Tibial artery (tissue), 4 donors: ENCODE results near the gene ABCA8.
A peak's percentile ranks its signal among the peaks of the same experiment; 100 is the strongest.

Experiments used
- DNase-seq, 2 donors: peaks; one replicate each; pipeline ENCODE4 v3.0.0-alpha.2; 2019
- H3K27ac ChIP-seq, 2 donors: fragments of 200-600 bp; sonication (generic) in 1 of 2; 1 replicate in 1 of 2; 2 replicates in 1 of 2; pipeline ENCODE4 v1.5.1; 2018 to 2019; ENCODE audit warnings: mild to moderate bottlenecking in 1 of 2
- H3K27me3 ChIP-seq, 2 donors: fragments of 200-600 bp; sonication (generic) in 1 of 2; one replicate each; pipeline versions ENCODE4 v1.5.1 to v1.6.0; 2016 to 2019
- H3K36me3 ChIP-seq, 3 donors: fragments of 200-600 bp; sonication (generic) in 2 of 3; one replicate each; pipeline ENCODE4 v1.5.1; 2016 to 2019; ENCODE audit warnings: mild to moderate bottlenecking in 2 of 3
- H3K4me1 ChIP-seq, 4 donors: fragments of 200-600 bp; sonication (generic) in 2 of 4; 1 replicate in 3 of 4; 2 replicates in 1 of 4; pipeline ENCODE4 v1.5.1; 2016 to 2019
- H3K4me3 ChIP-seq, 2 donors: fragments of 200-600 bp; sonication (generic) in 1 of 2; 1 replicate in 1 of 2; 2 replicates in 1 of 2; pipeline ENCODE4 v1.5.1; 2018 to 2019; ENCODE audit warnings: mild to moderate bottlenecking in 2 of 2
- H3K9me3 ChIP-seq, 3 donors: fragments of 200-600 bp; sonication (generic) in 1 of 3; one replicate each; pipeline ENCODE4 v1.5.1; 2016 to 2019
- CTCF ChIP-seq, 2 experiments: fragments of 200-600 bp in 1 of 2; fragments of 450-650 bp in 1 of 2; IDR thresholded peaks; one replicate each; pipeline ENCODE4 v1.5.1; 2017 to 2019; ENCODE audit warnings: antibody characterized with exemption in 2 of 2, mild to moderate bottlenecking in 1 of 2, moderate library complexity in 1 of 2
- intact Hi-C: fragments of 100-400 bp; cut with DNase I; formaldehyde crosslinking; loops from one replicate; pipeline ENCODE4 v1.15.0; 2023; ENCODE audit warnings: low total_unique reads

ABCA8 gene

GRCh38 chr17:68835071-68835470 lies 120.1 kb downstream of the ABCA8 start:
- no peak for DNase-seq
- intact Hi-C loops: no loop called here
- no peak overlapping the region for H3K4me3 ChIP-seq
- no peak for TF ChIP-seq CTCF (IDR thresholded peaks at IDR 0.05)
- H3K27ac ChIP-seq: no peak overlapping the region
- no peaks in the 10 kb centered on the region for H3K27me3 ChIP-seq
- H3K9me3 ChIP-seq: no peaks in the 10 kb centered on the region
- no peaks in the 10 kb centered on the region for H3K36me3 ChIP-seq
- no peaks in the 10 kb centered on the region for H3K4me1 ChIP-seq

GRCh38 chr17:68834328-68834836 lies 120.8 kb downstream of the ABCA8 start:
- no peaks in the 10 kb centered on the region for H3K4me1 ChIP-seq
- TF ChIP-seq CTCF (IDR thresholded peaks at IDR 0.05): no peak
- H3K27me3 ChIP-seq: no peaks in the 10 kb centered on the region
- no peaks in the 10 kb centered on the region for H3K9me3 ChIP-seq
- intact Hi-C loops: no loop called here
- no peak for DNase-seq
- no peak overlapping the region for H3K27ac ChIP-seq
- H3K4me3 ChIP-seq: no peak overlapping the region
- no peaks in the 10 kb centered on the region for H3K36me3 ChIP-seq

DNA sequence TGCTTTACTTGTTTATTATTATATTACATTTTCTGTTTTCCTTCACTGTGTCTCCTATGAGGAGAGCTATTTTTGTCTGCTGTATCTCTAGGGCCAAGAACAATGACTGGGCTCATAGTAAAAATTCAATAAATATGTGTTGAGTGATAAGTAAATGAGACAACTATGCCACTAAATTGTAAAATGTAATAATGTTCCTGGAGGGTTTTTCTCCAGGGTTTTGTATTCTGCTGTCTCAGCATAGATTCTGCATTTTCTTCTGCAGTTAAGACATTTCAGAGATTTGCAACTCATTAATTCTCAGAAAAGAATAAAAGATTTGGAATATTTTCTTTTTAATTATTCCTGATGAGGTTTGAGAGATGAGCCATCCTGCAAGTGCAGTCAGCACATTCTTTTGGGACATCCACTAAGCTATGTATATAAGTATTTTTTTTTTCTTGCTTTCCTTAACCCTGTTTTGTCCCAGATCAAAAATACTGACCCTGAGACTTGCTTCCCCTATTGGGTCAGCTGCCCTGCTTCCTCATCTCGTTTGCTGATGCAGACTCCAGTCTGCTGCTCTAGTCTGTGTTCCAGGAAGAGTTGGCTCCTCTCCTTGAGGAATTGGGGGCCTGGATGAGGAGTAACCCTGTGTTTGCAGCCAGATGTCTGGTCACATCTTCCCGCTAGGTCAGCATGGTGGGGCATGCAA lies 122.9 kb downstream of the ABCA8 start:
- no peak for TF ChIP-seq CTCF (IDR thresholded peaks at IDR 0.05)
- intact Hi-C loops: no loop called here
- Histone ChIP-seq H3K4me1 (no peaks in the 10 kb centered on the region), H3K9me3 (no peaks in the 10 kb centered on the region), H3K36me3 (no peaks in the 10 kb centered on the region), H3K27me3 (no peaks in the 10 kb centered on the region), H3K27ac (no peak overlapping the region), H3K4me3 (no peak overlapping the region)
- peak; percentile 48 to 63 for DNase-seq

GRCh38 chr17:68831170-68831569 lies 124.0 kb downstream of the ABCA8 start:
- H3K36me3 ChIP-seq: no peaks in the 10 kb centered on the region
- intact Hi-C loops: no loop called here
- H3K9me3 ChIP-seq: no peaks in the 10 kb centered on the region
- DNase-seq: no peak
- H3K27me3 ChIP-seq: no peaks in the 10 kb centered on the region
- H3K4me3 ChIP-seq: no peak overlapping the region
- no peaks in the 10 kb centered on the region for H3K4me1 ChIP-seq
- H3K27ac ChIP-seq: no peak overlapping the region
- no peak for TF ChIP-seq CTCF (IDR thresholded peaks at IDR 0.05)

DNA sequence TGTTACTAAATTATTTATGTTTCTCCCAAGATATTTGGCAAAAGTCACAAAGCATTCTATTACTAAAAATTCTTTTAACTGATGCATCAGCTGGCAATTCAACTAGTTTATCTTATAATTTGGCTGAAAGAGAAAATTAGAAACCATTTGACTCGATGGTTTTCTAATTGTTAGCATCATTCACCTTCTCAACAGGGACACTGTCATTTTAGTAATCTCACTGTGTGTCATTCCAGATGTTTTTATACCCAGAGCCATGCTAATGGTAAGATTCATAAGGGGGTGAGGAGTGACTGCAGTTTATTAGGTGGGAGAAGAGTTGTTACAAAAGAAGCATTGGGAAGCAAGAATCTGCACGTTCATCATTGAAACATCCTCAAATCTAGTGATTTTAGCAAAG lies 124.9 kb downstream of the ABCA8 start:
- Histone ChIP-seq H3K4me1 (no peaks in the 10 kb centered on the region), H3K4me3 (no peak overlapping the region), H3K9me3 (no peaks in the 10 kb centered on the region), H3K27me3 (no peaks in the 10 kb centered on the region), H3K27ac (no peak overlapping the region), H3K36me3 (no peaks in the 10 kb centered on the region)
- intact Hi-C loops: no loop called here
- DNase-seq: no peak
- no peak for TF ChIP-seq CTCF (IDR thresholded peaks at IDR 0.05)
